WTC11 (cell line): Measurements from ENCODE around the gene P2RY10.

Experiments used
- CREB1 ChIP-seq: sonication (generic); formaldehyde crosslinking; IDR thresholded peaks from 2 replicates; pipeline ENCODE4 v1.8.0; 2023; ENCODE audit warnings: mild to moderate bottlenecking, missing genetic modification reagents
- IRF2 ChIP-seq: sonication (generic); formaldehyde crosslinking; IDR thresholded peaks from 2 replicates; pipeline ENCODE4 v1.8.0; 2022; ENCODE audit warnings: low read depth, missing genetic modification reagents, borderline replicate concordance
- KAT7 ChIP-seq: sonication (generic); formaldehyde crosslinking; IDR thresholded peaks from 2 replicates; pipeline ENCODE4 v1.8.1; 2023; ENCODE audit warnings: missing genetic modification reagents, mild to moderate bottlenecking, borderline replicate concordance
- NR1H2 ChIP-seq: sonication (generic); formaldehyde crosslinking; IDR thresholded peaks from 2 replicates; pipeline ENCODE4 v1.9.0; 2021; ENCODE audit warnings: mild to moderate bottlenecking, moderate library complexity, missing genetic modification reagents
- SP1 ChIP-seq: sonication (generic); formaldehyde crosslinking; conservative IDR thresholded peaks from 2 replicates; pipeline ENCODE4 v1.8.1; 2022; ENCODE audit warnings: missing genetic modification reagents
- TEAD4 ChIP-seq: sonication (generic); formaldehyde crosslinking; IDR thresholded peaks from 2 replicates; pipeline ENCODE4 v1.8.0; 2022; ENCODE audit warnings: mild to moderate bottlenecking, missing genetic modification reagents
- TF ChIP-seq, protein P1 (sequence below): fragments of 200-600 bp; IDR thresholded peaks from 2 replicates; pipeline ENCODE4 v1.8.0; 2022; ENCODE audit warnings: antibody characterized with exemption
- TF ChIP-seq, protein P2 (sequence below): sonication (generic); formaldehyde crosslinking; IDR thresholded peaks from 2 replicates; pipeline ENCODE4 v1.8.0; 2023; ENCODE audit warnings: missing genetic modification reagents
- TF ChIP-seq, protein P3 (sequence below): sonication (generic); formaldehyde crosslinking; IDR thresholded peaks from 2 replicates; pipeline ENCODE4 v1.8.1; 2022; ENCODE audit warnings: low read depth, missing genetic modification reagents, borderline replicate concordance
- TF ChIP-seq, protein P4 (sequence below): sonication (generic); formaldehyde crosslinking; IDR thresholded peaks from 2 replicates; pipeline ENCODE4 v1.8.1; 2022; ENCODE audit warnings: mild to moderate bottlenecking, moderate library complexity, missing genetic modification reagents
- TF ChIP-seq, protein P5 (sequence below): sonication (generic); formaldehyde crosslinking; IDR thresholded peaks from 2 replicates; pipeline ENCODE4 v1.8.1; 2023; ENCODE audit warnings: mild to moderate bottlenecking, moderate library complexity, missing genetic modification reagents
- TF ChIP-seq, protein P6 (sequence below): sonication (generic); formaldehyde crosslinking; IDR thresholded peaks from 2 replicates; pipeline ENCODE4 v1.8.0; 2022; ENCODE audit warnings: mild to moderate bottlenecking, missing genetic modification reagents

DNA sequence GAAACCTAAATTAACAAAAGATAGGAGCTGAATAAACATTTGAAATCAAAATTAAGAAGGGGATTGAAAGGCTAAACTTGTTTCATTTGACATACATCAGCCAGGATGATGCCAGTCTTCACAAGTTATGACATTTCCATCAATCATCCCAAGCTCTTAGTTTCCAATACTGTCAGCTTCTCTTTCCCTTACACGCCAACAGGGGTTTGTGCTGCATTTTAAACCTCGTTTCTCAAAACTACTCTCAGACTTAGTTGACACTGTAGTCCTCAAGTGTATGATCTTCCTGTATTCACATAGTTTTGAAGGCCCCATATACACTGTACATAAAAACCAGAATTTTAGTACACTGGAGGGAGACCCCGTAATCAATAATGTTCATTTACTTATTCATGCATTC, 840 bp upstream of the P2RY10 start:
- TF ChIP-seq IRF2 (CRISPR knock-in tag) = no peak
- no peak for TF ChIP-seq SP1 (CRISPR knock-in tag)
- TF ChIP-seq, protein P1, sequence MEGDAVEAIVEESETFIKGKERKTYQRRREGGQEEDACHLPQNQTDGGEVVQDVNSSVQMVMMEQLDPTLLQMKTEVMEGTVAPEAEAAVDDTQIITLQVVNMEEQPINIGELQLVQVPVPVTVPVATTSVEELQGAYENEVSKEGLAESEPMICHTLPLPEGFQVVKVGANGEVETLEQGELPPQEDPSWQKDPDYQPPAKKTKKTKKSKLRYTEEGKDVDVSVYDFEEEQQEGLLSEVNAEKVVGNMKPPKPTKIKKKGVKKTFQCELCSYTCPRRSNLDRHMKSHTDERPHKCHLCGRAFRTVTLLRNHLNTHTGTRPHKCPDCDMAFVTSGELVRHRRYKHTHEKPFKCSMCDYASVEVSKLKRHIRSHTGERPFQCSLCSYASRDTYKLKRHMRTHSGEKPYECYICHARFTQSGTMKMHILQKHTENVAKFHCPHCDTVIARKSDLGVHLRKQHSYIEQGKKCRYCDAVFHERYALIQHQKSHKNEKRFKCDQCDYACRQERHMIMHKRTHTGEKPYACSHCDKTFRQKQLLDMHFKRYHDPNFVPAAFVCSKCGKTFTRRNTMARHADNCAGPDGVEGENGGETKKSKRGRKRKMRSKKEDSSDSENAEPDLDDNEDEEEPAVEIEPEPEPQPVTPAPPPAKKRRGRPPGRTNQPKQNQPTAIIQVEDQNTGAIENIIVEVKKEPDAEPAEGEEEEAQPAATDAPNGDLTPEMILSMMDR = no peak
- TF ChIP-seq, protein P2, sequence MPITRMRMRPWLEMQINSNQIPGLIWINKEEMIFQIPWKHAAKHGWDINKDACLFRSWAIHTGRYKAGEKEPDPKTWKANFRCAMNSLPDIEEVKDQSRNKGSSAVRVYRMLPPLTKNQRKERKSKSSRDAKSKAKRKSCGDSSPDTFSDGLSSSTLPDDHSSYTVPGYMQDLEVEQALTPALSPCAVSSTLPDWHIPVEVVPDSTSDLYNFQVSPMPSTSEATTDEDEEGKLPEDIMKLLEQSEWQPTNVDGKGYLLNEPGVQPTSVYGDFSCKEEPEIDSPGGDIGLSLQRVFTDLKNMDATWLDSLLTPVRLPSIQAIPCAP (CRISPR knock-in tag) = no peak
- TF ChIP-seq, protein P3, sequence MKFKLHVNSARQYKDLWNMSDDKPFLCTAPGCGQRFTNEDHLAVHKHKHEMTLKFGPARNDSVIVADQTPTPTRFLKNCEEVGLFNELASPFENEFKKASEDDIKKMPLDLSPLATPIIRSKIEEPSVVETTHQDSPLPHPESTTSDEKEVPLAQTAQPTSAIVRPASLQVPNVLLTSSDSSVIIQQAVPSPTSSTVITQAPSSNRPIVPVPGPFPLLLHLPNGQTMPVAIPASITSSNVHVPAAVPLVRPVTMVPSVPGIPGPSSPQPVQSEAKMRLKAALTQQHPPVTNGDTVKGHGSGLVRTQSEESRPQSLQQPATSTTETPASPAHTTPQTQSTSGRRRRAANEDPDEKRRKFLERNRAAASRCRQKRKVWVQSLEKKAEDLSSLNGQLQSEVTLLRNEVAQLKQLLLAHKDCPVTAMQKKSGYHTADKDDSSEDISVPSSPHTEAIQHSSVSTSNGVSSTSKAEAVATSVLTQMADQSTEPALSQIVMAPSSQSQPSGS (CRISPR knock-in tag) = no peak
- no peak for TF ChIP-seq TEAD4 (CRISPR knock-in tag)
- TF ChIP-seq, protein P4, sequence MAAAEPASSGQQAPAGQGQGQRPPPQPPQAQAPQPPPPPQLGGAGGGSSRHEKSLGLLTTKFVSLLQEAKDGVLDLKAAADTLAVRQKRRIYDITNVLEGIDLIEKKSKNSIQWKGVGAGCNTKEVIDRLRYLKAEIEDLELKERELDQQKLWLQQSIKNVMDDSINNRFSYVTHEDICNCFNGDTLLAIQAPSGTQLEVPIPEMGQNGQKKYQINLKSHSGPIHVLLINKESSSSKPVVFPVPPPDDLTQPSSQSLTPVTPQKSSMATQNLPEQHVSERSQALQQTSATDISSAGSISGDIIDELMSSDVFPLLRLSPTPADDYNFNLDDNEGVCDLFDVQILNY = no peak
- TF ChIP-seq CREB1 (CRISPR knock-in tag) = no peak
- no peak for TF ChIP-seq NR1H2 (CRISPR knock-in tag)
- no peak for TF ChIP-seq KAT7 (CRISPR knock-in tag)
- TF ChIP-seq, protein P5, sequence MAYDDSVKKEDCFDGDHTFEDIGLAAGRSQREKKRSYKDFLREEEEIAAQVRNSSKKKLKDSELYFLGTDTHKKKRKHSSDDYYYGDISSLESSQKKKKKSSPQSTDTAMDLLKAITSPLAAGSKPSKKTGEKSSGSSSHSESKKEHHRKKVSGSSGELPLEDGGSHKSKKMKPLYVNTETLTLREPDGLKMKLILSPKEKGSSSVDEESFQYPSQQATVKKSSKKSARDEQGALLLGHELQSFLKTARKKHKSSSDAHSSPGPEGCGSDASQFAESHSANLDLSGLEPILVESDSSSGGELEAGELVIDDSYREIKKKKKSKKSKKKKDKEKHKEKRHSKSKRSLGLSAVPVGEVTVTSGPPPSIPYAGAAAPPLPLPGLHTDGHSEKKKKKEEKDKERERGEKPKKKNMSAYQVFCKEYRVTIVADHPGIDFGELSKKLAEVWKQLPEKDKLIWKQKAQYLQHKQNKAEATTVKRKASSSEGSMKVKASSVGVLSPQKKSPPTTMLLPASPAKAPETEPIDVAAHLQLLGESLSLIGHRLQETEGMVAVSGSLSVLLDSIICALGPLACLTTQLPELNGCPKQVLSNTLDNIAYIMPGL (CRISPR knock-in tag) = no peak
- TF ChIP-seq, protein P6, sequence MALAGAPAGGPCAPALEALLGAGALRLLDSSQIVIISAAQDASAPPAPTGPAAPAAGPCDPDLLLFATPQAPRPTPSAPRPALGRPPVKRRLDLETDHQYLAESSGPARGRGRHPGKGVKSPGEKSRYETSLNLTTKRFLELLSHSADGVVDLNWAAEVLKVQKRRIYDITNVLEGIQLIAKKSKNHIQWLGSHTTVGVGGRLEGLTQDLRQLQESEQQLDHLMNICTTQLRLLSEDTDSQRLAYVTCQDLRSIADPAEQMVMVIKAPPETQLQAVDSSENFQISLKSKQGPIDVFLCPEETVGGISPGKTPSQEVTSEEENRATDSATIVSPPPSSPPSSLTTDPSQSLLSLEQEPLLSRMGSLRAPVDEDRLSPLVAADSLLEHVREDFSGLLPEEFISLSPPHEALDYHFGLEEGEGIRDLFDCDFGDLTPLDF = no peak
